Activated CD4-positive, alpha-beta T cell treated with anti-CD3 and anti-CD28 coated beads, Interleukin-2, amount 10 ng/mL, durations not matched to agents 24 days and 14 days (primary cell): ENCODE data around the gene SLC35A5. TPM values are rescaled to one million over a fixed set of nuclear protein-coding genes. Genes with fewer than 3 reads are reported as not detected.

Source experiments
- DNase-seq: peaks from one replicate; pipeline ENCODE4 v3.0.0; 2022
- H3K27ac Mint-ChIP-seq: one replicate; pipeline ENCODE4 v1.8.0; 2022; ENCODE audit warnings: mild to moderate bottlenecking, mixed read lengths
- H3K27me3 Mint-ChIP-seq: one replicate; pipeline ENCODE4 v1.8.0; 2022; ENCODE audit warnings: mixed read lengths
- H3K36me3 Mint-ChIP-seq: one replicate; pipeline ENCODE4 v1.8.0; 2022; ENCODE audit warnings: low read depth, mild to moderate bottlenecking, mixed read lengths
- H3K4me1 Mint-ChIP-seq: one replicate; pipeline ENCODE4 v1.8.0; 2021; ENCODE audit warnings: mixed read lengths
- H3K4me3 Mint-ChIP-seq: one replicate; pipeline ENCODE4 v1.8.0; 2022; ENCODE audit warnings: mild to moderate bottlenecking, moderate library complexity, mixed read lengths
- H3K9me3 Mint-ChIP-seq: one replicate; pipeline ENCODE4 v1.8.0; 2021; ENCODE audit warnings: mixed read lengths
- intact Hi-C: fragments of 100-400 bp; cut with micrococcal nuclease; formaldehyde crosslinking; loops from one replicate; pipeline ENCODE4 v1.15.1; 2023
- total RNA-seq: library from RNA; stranded (reverse); gene quantifications from 2 replicates; pipeline ENCODE4 v1.2.3, GENCODE V29; 2022

Gene SLC35A5
- total RNA-seq, 1 donor from 2014 or later, result 15.5 TPM

- no peak overlapping the region for H3K27ac Mint-ChIP-seq
- intact Hi-C loops, result no loop called here
- no peaks in the 10 kb centered on the region for H3K36me3 Mint-ChIP-seq
- no peaks in the 10 kb centered on the region for H3K9me3 Mint-ChIP-seq
- DNase-seq, result no peak
- peaks cover 7% of the 10 kb centered on the region for H3K27me3 Mint-ChIP-seq
- H3K4me3 Mint-ChIP-seq, result no peak overlapping the region
- H3K4me1 Mint-ChIP-seq, result no peaks in the 10 kb centered on the region
These were observed 57.5 kb downstream of the SLC35A5 start for GRCh38 chr3:112619295-112619694.

- peaks cover 16% of the 10 kb centered on the region for H3K27me3 Mint-ChIP-seq
- DNase-seq, result no peak
- H3K9me3 Mint-ChIP-seq, result no peaks in the 10 kb centered on the region
- H3K36me3 Mint-ChIP-seq, result no peaks in the 10 kb centered on the region
- no peaks in the 10 kb centered on the region for H3K4me1 Mint-ChIP-seq
- no peak overlapping the region for H3K27ac Mint-ChIP-seq
- intact Hi-C loops, result no loop called here
- no peak overlapping the region for H3K4me3 Mint-ChIP-seq
These were observed 61.4 kb downstream of the SLC35A5 start for GRCh38 chr3:112623213-112623612.

- no peaks in the 10 kb centered on the region for H3K36me3 Mint-ChIP-seq
- H3K27ac Mint-ChIP-seq, result no peak overlapping the region
- no peaks in the 10 kb centered on the region for H3K9me3 Mint-ChIP-seq
- intact Hi-C loops, result no loop called here
- no peak for DNase-seq
- H3K4me1 Mint-ChIP-seq, result no peaks in the 10 kb centered on the region
- H3K27me3 Mint-ChIP-seq, result peaks cover 16% of the 10 kb centered on the region
- H3K4me3 Mint-ChIP-seq, result no peak overlapping the region
These were observed 61.9 kb downstream of the SLC35A5 start for GRCh38 chr3:112623717-112624116.

DNA sequence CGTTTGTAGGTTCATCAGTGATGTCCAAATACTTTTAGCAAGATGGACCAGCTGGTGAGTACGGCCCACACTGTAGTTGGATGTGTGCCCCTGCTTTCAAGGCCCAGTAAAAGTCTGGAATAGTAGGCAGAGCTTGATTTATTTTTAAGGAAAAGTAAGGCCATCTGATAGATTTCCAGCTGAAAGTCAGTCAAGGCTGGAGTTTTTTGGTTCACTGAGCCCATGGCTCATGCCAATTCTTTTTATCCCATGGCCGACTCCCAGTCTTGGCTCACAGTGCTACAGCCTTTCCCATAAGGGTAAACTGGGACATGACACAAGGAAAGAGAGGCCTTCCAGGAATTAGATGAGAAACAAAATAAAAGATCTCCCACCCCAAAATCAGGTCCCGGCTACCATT is 65.6 kb downstream of the SLC35A5 start:
- Mint-ChIP-seq H3K9me3 (no peaks in the 10 kb centered on the region), H3K36me3 (no peaks in the 10 kb centered on the region), H3K27ac (no peak overlapping the region), H3K27me3 (peaks cover 17% of the 10 kb centered on the region), H3K4me3 (no peak overlapping the region), H3K4me1 (peaks cover 3% of the 10 kb centered on the region)
- intact Hi-C loops, result no loop called here
- DNase-seq, result no peak

DNA sequence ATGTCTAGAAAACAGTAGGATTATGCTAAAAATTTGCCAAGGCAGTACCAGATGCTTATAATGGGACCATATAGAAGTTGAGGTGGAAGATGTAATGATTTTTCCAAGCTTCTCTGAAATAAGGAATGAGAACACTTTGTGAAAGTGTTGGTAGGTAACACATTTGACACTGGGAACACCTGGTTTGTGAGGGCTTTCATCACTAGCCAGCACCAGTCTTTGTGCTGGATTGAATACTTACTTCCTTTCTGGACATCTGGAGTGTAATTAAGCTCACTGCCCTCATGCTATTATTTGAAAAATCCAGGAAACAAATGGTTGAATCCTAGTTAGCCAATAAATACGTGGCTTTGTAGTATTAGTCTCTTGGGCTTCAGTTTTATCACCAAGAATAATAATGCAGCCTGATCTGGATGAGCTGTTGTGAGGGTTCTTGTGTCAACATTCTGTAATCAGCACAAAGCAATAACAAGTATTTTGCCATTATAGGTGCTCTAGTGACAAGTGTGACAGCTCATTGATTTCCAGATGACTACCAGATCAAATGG is 66.1 kb downstream of the SLC35A5 start:
- H3K4me3 Mint-ChIP-seq, result no peak overlapping the region
- intact Hi-C loops, result no loop called here
- no peaks in the 10 kb centered on the region for H3K9me3 Mint-ChIP-seq
- no peak for DNase-seq
- H3K27me3 Mint-ChIP-seq, result peaks cover 17% of the 10 kb centered on the region
- H3K36me3 Mint-ChIP-seq, result no peaks in the 10 kb centered on the region
- no peak overlapping the region for H3K27ac Mint-ChIP-seq
- peaks cover 3% of the 10 kb centered on the region for H3K4me1 Mint-ChIP-seq

GRCh38 chr3:112629425-112629824 is 67.6 kb downstream of the SLC35A5 start:
- intact Hi-C loops, result no loop called here
- Mint-ChIP-seq H3K9me3 (no peaks in the 10 kb centered on the region), H3K36me3 (no peaks in the 10 kb centered on the region), H3K4me3 (no peak overlapping the region), H3K27me3 (peaks cover 11% of the 10 kb centered on the region), H3K4me1 (peaks cover 3% of the 10 kb centered on the region), H3K27ac (no peak overlapping the region)
- peak; percentile 69 for DNase-seq

- intact Hi-C loops, result no loop called here
- Mint-ChIP-seq H3K4me3 (no peak overlapping the region), H3K9me3 (no peaks in the 10 kb centered on the region), H3K27me3 (peaks cover 5% of the 10 kb centered on the region), H3K27ac (no peak overlapping the region), H3K4me1 (peaks cover 15% of the 10 kb centered on the region), H3K36me3 (no peaks in the 10 kb centered on the region)
- DNase-seq, result no peak
These were observed 69.4 kb downstream of the SLC35A5 start for GRCh38 chr3:112631257-112631656.

- Mint-ChIP-seq H3K27me3 (peaks cover 2% of the 10 kb centered on the region), H3K36me3 (no peaks in the 10 kb centered on the region), H3K4me3 (no peak overlapping the region), H3K4me1 (peaks cover 15% of the 10 kb centered on the region), H3K9me3 (no peaks in the 10 kb centered on the region), H3K27ac (no peak overlapping the region)
- DNase-seq, result no peak
- intact Hi-C loops, result no loop called here
These were observed 70.8 kb downstream of the SLC35A5 start for GRCh38 chr3:112632596-112632995.

- H3K27me3 Mint-ChIP-seq, result peaks cover 2% of the 10 kb centered on the region
- no peak for DNase-seq
- H3K4me3 Mint-ChIP-seq, result no peak overlapping the region
- H3K36me3 Mint-ChIP-seq, result no peaks in the 10 kb centered on the region
- no peak overlapping the region for H3K27ac Mint-ChIP-seq
- no peaks in the 10 kb centered on the region for H3K9me3 Mint-ChIP-seq
- H3K4me1 Mint-ChIP-seq, result peaks cover 15% of the 10 kb centered on the region
- intact Hi-C loops, result no loop called here
These were observed 71.3 kb downstream of the SLC35A5 start for GRCh38 chr3:112633191-112633590.

- intact Hi-C loops, result no loop called here
- Mint-ChIP-seq H3K9me3 (no peaks in the 10 kb centered on the region), H3K4me3 (no peak overlapping the region), H3K36me3 (no peaks in the 10 kb centered on the region), H3K27me3 (peaks cover 2% of the 10 kb centered on the region), H3K27ac (no peak overlapping the region), H3K4me1 (peaks cover 15% of the 10 kb centered on the region)
- DNase-seq, result no peak
These were observed 71.9 kb downstream of the SLC35A5 start for GRCh38 chr3:112633757-112634156.

DNA sequence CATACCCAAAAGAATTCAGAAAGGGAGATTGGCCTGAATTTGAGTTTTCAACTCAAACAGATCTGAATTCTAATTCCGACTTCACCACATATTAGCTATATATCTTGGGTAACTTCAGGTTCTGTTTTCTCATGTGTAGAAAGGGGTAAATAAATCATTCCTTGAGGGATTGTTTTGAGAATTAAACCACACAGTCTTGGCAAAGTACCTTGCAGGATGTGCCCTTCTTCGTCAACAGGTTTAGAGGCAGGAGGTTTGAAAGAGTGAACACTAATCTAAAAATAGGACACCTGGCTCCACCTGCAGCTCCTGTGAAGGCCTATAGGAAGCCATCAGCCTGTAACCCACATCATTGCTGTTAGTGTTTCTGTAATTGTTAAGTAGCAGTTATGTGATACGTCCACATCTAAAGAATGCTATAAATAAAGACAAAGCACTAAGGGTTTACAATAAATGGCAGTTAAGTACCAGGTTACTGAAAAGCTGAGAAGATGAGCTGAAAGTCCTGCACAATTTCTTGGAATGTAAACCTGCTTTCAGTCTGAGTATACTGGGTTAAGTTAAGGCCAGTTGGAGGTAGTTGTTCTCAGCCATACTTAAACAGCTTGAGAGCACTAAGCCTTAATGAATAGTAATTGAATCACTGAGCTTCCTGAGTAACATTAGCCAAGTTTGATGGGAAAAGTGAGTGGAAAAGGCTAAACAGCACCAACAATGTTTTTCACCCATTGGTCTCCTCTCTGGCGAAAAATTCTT is 73.1 kb downstream of the SLC35A5 start:
- Mint-ChIP-seq H3K36me3 (no peaks in the 10 kb centered on the region), H3K27ac (no peak overlapping the region), H3K27me3 (peaks cover 2% of the 10 kb centered on the region), H3K9me3 (no peaks in the 10 kb centered on the region), H3K4me1 (peaks cover 11% of the 10 kb centered on the region), H3K4me3 (no peak overlapping the region)
- intact Hi-C loops, result no loop called here
- no peak for DNase-seq

Other genes with a start within 250 kb of the SLC35A5 start
- 144 and 151 TPM in 2 replicates for gene CD200, start 228.9 kb upstream of the SLC35A5 start, total RNA-seq
- gene BTLA, start 62.6 kb upstream of the SLC35A5 start, total RNA-seq, result 33.7 and 36.0 TPM in 2 replicates
- 66.9 and 69.1 TPM in 2 replicates for gene ATG3, start 83 bp upstream of the SLC35A5 start, total RNA-seq
- not detected in 2 replicates for gene CCDC80, start 79.1 kb downstream of the SLC35A5 start, total RNA-seq